CD4-positive, alpha-beta T cell (primary cell): ENCODE results near the gene PLCH2. TPM values are rescaled to one million over a fixed set of nuclear protein-coding genes. Genes with fewer than 3 reads are reported as not detected.

Experiments used
- ATAC-seq: fragments of 200-7000 bp; cut with Tn5 transposase; one replicate; pipeline ENCODE4 v1.10.0; 2022; ENCODE audit warnings: mild to moderate bottlenecking; ENCODE audit not compliant: poor library complexity
- CTCF ChIA-PET: fragments of 350-600 bp; sonication (Branson Sonifier 250); formaldehyde crosslinking; loops from one replicate; lab custom pipeline; 2021; ENCODE audit warnings: antibody characterized with exemption, inconsistent platforms; lab: Charles Lee
- POLR2A ChIA-PET: fragments of 350-600 bp; sonication (Branson Sonifier 250); formaldehyde crosslinking; loops from one replicate; lab custom pipeline; 2021; ENCODE audit warnings: antibody characterized with exemption, inconsistent platforms; lab: Charles Lee
- DNase-seq, 14 experiments: peaks; one replicate each; pipeline ENCODE4 v3.0.0-alpha.2; 2013 to 2020; ENCODE audit warnings: mixed read lengths in 2 of 14
- H3K27ac ChIP-seq, 2 donors: one replicate each; pipeline versions ENCODE4 v1.5.1 to v1.7.0; 2013; ENCODE audit warnings: low read length in 2 of 2, low read depth in 1 of 2, mild to moderate bottlenecking in 1 of 2
- H3K27me3 ChIP-seq, 2 experiments: 1 replicate in 1 of 2; 2 replicates in 1 of 2; pipeline versions ENCODE4 v1.6.1 to v1.7.0; 2013; ENCODE audit warnings: low read length in 2 of 2, control low read depth in 1 of 2, mild to moderate bottlenecking in 1 of 2, moderate library complexity in 1 of 2; ENCODE audit not compliant: insufficient read depth in 2 of 2, control insufficient read depth in 1 of 2
- H3K36me3 ChIP-seq: one replicate; pipeline ENCODE4 v1.6.1; 2013; ENCODE audit warnings: low read length, control low read depth; ENCODE audit not compliant: insufficient read depth
- H3K4me1 ChIP-seq: one replicate; pipeline ENCODE4 v1.6.1; 2013; ENCODE audit warnings: low read length, control low read depth; ENCODE audit not compliant: insufficient read depth
- H3K4me3 ChIP-seq: one replicate; pipeline ENCODE4 v1.5.1; 2013; ENCODE audit warnings: mild to moderate bottlenecking, low read length, moderate library complexity
- H3K9me3 ChIP-seq, 2 experiments: 1 replicate in 1 of 2; 2 replicates in 1 of 2; pipeline versions ENCODE4 v1.6.1 to v1.7.0; 2013; ENCODE audit warnings: low read length in 2 of 2, mild to moderate bottlenecking in 2 of 2, control low read depth in 1 of 2, moderate library complexity in 1 of 2; ENCODE audit not compliant: control insufficient read depth in 1 of 2, insufficient read depth in 1 of 2
- H3K27ac Mint-ChIP-seq: one replicate; pipeline ENCODE4 v1.8.0; 2020; ENCODE audit warnings: mixed read lengths
- H3K27me3 Mint-ChIP-seq: one replicate; pipeline ENCODE4 v1.8.0; 2021; ENCODE audit warnings: mixed read lengths
- H3K36me3 Mint-ChIP-seq: one replicate; pipeline ENCODE4 v1.8.0; 2021; ENCODE audit warnings: low read depth, mixed read lengths
- H3K4me1 Mint-ChIP-seq: one replicate; pipeline ENCODE4 v1.8.0; 2021; ENCODE audit warnings: low read depth, mixed read lengths
- H3K4me3 Mint-ChIP-seq: one replicate; pipeline ENCODE4 v1.8.0; 2020; ENCODE audit warnings: mild to moderate bottlenecking, mixed read lengths
- H3K9me3 Mint-ChIP-seq: one replicate; pipeline ENCODE4 v1.8.0; 2020; ENCODE audit warnings: mixed read lengths
- CTCF ChIP-seq: fragments of 200-600 bp; IDR thresholded peaks from one replicate; pipeline ENCODE4 v1.8.0; 2022; ENCODE audit warnings: antibody characterized with exemption, mild to moderate bottlenecking
- intact Hi-C, 2 experiments: fragments of 100-400 bp; cut with DNase I in 1 of 2; cut with micrococcal nuclease in 1 of 2; formaldehyde crosslinking; loops; one replicate each; pipeline versions ENCODE4 v1.15.1 to v1.9.0; 2023 to 2025; cut with DNase I, micrococcal nuclease
- total RNA-seq, 174 experiments: library from RNA in 2 of 174; stranded (reverse) in 2 of 174; gene quantifications; one replicate each; pipeline ENCODE4 v1.2.3 and lab custom pipeline; 2021 to 2026

PLCH2 gene
- total RNA-seq, 2 experiments from 2014 or later, result 47.6 to 48.1 TPM

GRCh38 chr1:2498648-2499047, 22.6 kb downstream of the PLCH2 start:
- ChIA-PET CTCF (no interaction called here), POLR2A (no interaction called here)
- Mint-ChIP-seq H3K4me1 (peaks cover 18% of the 10 kb centered on the region), H3K36me3 (no peaks in the 10 kb centered on the region), H3K4me3 (no peak overlapping the region), H3K27me3 (no peaks in the 10 kb centered on the region), H3K27ac (no peak overlapping the region), H3K9me3 (no peaks in the 10 kb centered on the region)
- no peak overlapping the region for H3K4me3 ChIP-seq
- TF ChIP-seq CTCF, result no peak
- H3K27ac ChIP-seq, result no peak overlapping the region
- ATAC-seq, result no peak
- peaks cover 0 to 6% of the 10 kb centered on the region in 2 experiments for H3K9me3 ChIP-seq
- no peaks in the 10 kb centered on the region for H3K36me3 ChIP-seq
- H3K4me1 ChIP-seq, result peaks cover 48% of the 10 kb centered on the region
- no peak for DNase-seq
- intact Hi-C loops, result no loop called here
- no peaks in the 10 kb centered on the region for H3K27me3 ChIP-seq

- Mint-ChIP-seq H3K27me3 (no peaks in the 10 kb centered on the region), H3K4me1 (peaks cover 12% of the 10 kb centered on the region), H3K27ac (no peak overlapping the region), H3K9me3 (no peaks in the 10 kb centered on the region), H3K36me3 (no peaks in the 10 kb centered on the region), H3K4me3 (no peak overlapping the region)
- Histone ChIP-seq H3K4me1 (peaks cover 42% of the 10 kb centered on the region), H3K9me3 (peaks cover 0 to 6% of the 10 kb centered on the region in 2 experiments), H3K27me3 (no peaks in the 10 kb centered on the region), H3K36me3 (no peaks in the 10 kb centered on the region), H3K27ac (no peak overlapping the region), H3K4me3 (no peak overlapping the region)
- DNase-seq (no peak), ATAC-seq (no peak)
- intact Hi-C loops, result no loop called here
- ChIA-PET POLR2A (interaction anchor here (1.0 kb wide), 2 partner anchors 86 to 143 kb away, joined by 3 to 4 read pairs; partner anchors contain the start of gene PEX10), CTCF (no interaction called here)
- TF ChIP-seq CTCF, result no peak
Observed at GRCh38 chr1:2499260-2499659, 23.2 kb downstream of the PLCH2 start.

GRCh38 chr1:2499986-2500596, 24.0 kb downstream of the PLCH2 start:
- Histone ChIP-seq H3K4me1 (peaks cover 41% of the 10 kb centered on the region), H3K4me3 (no peak overlapping the region), H3K27me3 (no peaks in the 10 kb centered on the region), H3K27ac (no peak overlapping the region), H3K9me3 (peaks cover 0 to 6% of the 10 kb centered on the region in 2 experiments), H3K36me3 (no peaks in the 10 kb centered on the region)
- Mint-ChIP-seq H3K4me3 (peak overlapping the region; percentile 39), H3K27ac (peak overlapping the region; percentile 14), H3K9me3 (no peaks in the 10 kb centered on the region), H3K36me3 (no peaks in the 10 kb centered on the region), H3K4me1 (peaks cover 12% of the 10 kb centered on the region), H3K27me3 (no peaks in the 10 kb centered on the region)
- ATAC-seq (peak; percentile 55), DNase-seq (peak in 3 of 14 experiments; percentile 17 to 64 (median 25))
- ChIA-PET CTCF (no interaction called here), POLR2A (interaction anchor here (1.0 to 1.4 kb wide), 3 partner anchors 26 to 143 kb away, joined by 3 to 5 read pairs (median 4); partner anchors contain the start of genes PANK4 and PEX10)
- no peak for TF ChIP-seq CTCF
- intact Hi-C loops, result no loop called here
